Measurements from ENCODE around the gene ORMDL3. TPM values are rescaled to one million over a fixed set of nuclear protein-coding genes. Genes with fewer than 3 reads are reported as not detected.

Gene ORMDL3
- polyA plus RNA-seq, 3 donors, result 9.4 to 13.5 (median 11.8) TPM

GRCh38 chr17:39939106-39939505 is 11.7 kb upstream of the ORMDL3 start:
- Histone ChIP-seq H4K20me1 (ENCODE audit: insufficient read depth, low read length) (no peaks in the 10 kb centered on the region), H3K27ac (ENCODE audit: low read depth in 1 of 2, low read length in 2 of 2) (no peak overlapping the region), H3K27me3 (ENCODE audit: control insufficient read depth in 2 of 2, insufficient read depth in 2 of 2, low read length in 2 of 2) (no peaks in the 10 kb centered on the region), H3K4me1 (ENCODE audit: control insufficient read depth in 1 of 2, insufficient read depth in 2 of 2, low read length in 2 of 2) (no peaks in the 10 kb centered on the region), H3K79me2 (ENCODE audit: insufficient read depth, low read length) (no peaks in the 10 kb centered on the region), H3K9ac (ENCODE audit: insufficient read depth, low read length, poor library complexity, severe bottlenecking) (no peak overlapping the region), H2AFZ (ENCODE audit: insufficient read depth, low read depth, low read length, poor library complexity, severe bottlenecking) (no peak overlapping the region), H3K4me2 (replicated peaks; ENCODE audit: extremely low read depth, low read length, poor library complexity, severe bottlenecking) (no peak overlapping the region), H3K9me3 (replicated peaks in 1 of 2; ENCODE audit: control insufficient read depth in 1 of 2, insufficient read depth in 1 of 2, low read length in 2 of 2) (no peaks in the 10 kb centered on the region), H3K4me3 (replicated peaks in 1 of 3; ENCODE audit: low read depth in 2 of 3, low read length in 3 of 3) (no peak overlapping the region), H3K36me3 (replicated peaks in 1 of 2; ENCODE audit: control insufficient read depth in 1 of 2, insufficient read depth in 2 of 2, low read length in 2 of 2) (no peaks in the 10 kb centered on the region)
- Mint-ChIP-seq H3K9me3 (no peaks in the 10 kb centered on the region), H3K27me3 (ENCODE audit: low read depth in 3 of 3) (peaks cover 2 to 4% (median 2%) of the 10 kb centered on the region in 3 donors), H3K27ac (no peak overlapping the region), H3K4me3 (no peak overlapping the region), H3K4me1 (peaks cover 2% of the 10 kb centered on the region), H3K36me3 (no peaks in the 10 kb centered on the region)
- TF ChIP-seq CTCF (IDR thresholded peaks at IDR 0.05), result no peak
- intact Hi-C loops (cut with micrococcal nuclease), result no loop called here
- DNase-seq, result no peak
- no CpG with 5 or more reads among the region's 3 CpGs for WGBS (ENCODE audit: insufficient coverage)

DNA sequence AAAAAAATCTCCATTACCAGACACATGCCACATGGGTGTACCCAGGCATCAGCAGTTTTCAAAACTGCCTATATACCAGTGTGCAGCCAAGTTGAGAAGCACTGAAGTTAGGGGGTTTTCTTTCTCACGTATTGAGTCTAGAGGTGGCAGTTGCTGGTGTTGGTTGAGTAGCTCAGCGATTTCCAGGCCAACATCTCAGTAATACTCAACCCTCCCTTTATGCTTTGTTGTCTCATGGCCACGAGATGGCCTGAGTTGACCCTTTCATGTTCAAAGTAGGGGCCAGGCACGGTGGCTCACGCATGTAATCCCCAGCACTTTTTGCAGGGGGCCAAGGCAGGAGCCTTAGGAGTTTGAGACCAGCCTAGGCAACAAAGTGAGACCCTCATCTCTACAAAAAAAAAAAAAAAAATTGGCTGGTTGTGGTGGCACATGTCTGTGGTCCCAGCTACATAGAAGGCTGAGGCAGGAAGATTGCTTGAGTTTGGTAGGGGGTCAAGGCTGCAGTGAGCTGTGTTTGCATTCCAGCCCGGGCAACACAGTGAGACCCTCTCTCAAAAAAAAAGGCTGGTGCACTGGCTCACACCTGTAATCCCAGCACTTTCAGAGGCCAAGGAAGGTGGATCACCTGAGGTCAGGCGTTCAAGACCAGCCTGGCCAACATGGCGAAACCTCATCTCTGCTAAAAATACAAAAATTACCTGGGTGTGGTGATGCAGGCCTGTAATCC is 10.9 kb upstream of the ORMDL3 start:
- Histone ChIP-seq H3K9me3 (replicated peaks in 1 of 2; ENCODE audit: control insufficient read depth in 1 of 2, insufficient read depth in 1 of 2, low read length in 2 of 2) (no peaks in the 10 kb centered on the region), H3K9ac (ENCODE audit: insufficient read depth, low read length, poor library complexity, severe bottlenecking) (no peak overlapping the region), H3K4me3 (replicated peaks in 1 of 3; ENCODE audit: low read depth in 2 of 3, low read length in 3 of 3) (no peak overlapping the region), H4K20me1 (ENCODE audit: insufficient read depth, low read length) (no peaks in the 10 kb centered on the region), H3K36me3 (replicated peaks in 1 of 2; ENCODE audit: control insufficient read depth in 1 of 2, insufficient read depth in 2 of 2, low read length in 2 of 2) (no peaks in the 10 kb centered on the region), H3K4me2 (replicated peaks; ENCODE audit: extremely low read depth, low read length, poor library complexity, severe bottlenecking) (no peak overlapping the region), H2AFZ (ENCODE audit: insufficient read depth, low read depth, low read length, poor library complexity, severe bottlenecking) (no peak overlapping the region), H3K4me1 (ENCODE audit: control insufficient read depth in 1 of 2, insufficient read depth in 2 of 2, low read length in 2 of 2) (no peaks in the 10 kb centered on the region), H3K27ac (ENCODE audit: low read depth in 1 of 2, low read length in 2 of 2) (no peak overlapping the region), H3K27me3 (ENCODE audit: control insufficient read depth in 2 of 2, insufficient read depth in 2 of 2, low read length in 2 of 2) (no peaks in the 10 kb centered on the region), H3K79me2 (ENCODE audit: insufficient read depth, low read length) (no peaks in the 10 kb centered on the region)
- H3K27me3 Mint-ChIP-seq (ENCODE audit: low read depth in 3 of 3), result peaks cover 2 to 4% (median 2%) of the 10 kb centered on the region in 3 donors
- no peak overlapping the region for H3K4me3 Mint-ChIP-seq
- H3K9me3 Mint-ChIP-seq, result no peaks in the 10 kb centered on the region
- H3K27ac Mint-ChIP-seq, result no peak overlapping the region
- intact Hi-C loops (cut with micrococcal nuclease), result no loop called here
- no peak for DNase-seq
- H3K4me1 Mint-ChIP-seq, result peaks cover 2% of the 10 kb centered on the region
- H3K36me3 Mint-ChIP-seq, result no peaks in the 10 kb centered on the region
- WGBS (ENCODE audit: insufficient coverage), result 86% methylated on average over 1 of the region's 8 CpGs
- TF ChIP-seq CTCF (IDR thresholded peaks at IDR 0.05), result no peak
